HG03571 (cell line): Measurements from ENCODE around the gene OVOL1.

Source experiments
- ATAC-seq: cut with Tn5 transposase; IDR thresholded peaks from one replicate; pipeline ENCODE4 v1.9.1; 2021; ENCODE audit not compliant: unreplicated experiment

Gene OVOL1

DNA sequence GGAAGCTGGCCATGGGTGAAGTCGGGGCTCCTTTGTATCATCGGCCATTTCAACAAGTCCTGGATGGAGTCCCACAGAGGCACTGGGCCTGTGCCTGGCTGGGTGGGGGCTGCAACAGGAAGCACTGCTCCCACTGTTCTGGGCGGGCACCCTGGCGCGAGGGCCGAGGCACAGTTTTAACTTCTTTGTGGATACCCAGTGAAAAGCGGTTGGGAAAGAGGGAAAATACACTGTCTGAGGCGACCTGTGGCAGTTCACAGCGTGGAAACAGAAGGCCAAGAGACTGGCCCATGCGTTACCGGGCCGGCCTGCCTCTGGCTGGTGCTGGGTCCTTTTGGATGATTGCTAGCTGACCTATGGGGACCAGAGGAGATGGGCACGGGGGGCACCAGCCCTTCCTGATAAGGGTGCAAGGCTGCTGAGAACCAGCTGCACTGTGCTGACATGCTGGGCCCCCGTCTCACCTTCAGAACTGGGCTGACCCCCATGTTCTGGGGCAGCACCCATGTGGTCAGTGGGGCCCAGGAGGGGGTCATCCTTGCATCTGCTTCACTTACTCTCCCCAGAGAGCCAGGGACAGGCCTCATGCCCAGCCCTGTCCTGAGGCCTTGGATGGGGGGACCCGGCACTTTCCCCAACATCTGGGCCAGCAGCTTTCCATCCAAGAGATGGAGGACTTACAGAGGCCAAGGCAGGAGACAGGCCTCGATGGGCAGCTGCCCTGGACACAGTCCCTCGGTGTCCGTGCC is 4.2 kb downstream of the OVOL1 start:
- ATAC-seq, result no peak

DNA sequence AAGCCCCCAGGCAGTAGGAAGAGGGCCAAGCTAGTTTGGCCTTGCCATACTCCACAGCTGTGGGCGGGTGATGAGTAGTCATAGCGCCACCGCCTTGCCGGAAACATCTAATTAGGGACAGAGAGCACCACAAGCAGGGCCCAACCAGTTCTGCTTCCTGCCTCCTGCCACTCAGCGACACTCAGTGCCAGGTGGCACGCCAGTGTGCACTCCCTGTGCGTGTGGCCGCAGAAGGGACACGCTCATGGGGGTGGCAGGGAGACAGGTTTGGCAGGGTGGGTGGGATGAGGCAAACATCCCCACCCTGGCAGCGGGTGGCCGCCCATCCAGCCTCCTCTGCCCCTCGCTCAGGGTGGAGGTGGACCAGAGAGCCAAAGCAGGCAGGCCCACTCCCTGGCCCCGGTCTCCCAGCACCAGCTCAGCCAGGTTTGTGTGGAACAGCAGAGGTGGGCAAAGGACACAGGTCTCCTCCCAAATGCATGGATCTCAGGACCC is 4.9 kb downstream of the OVOL1 start:
- no peak for ATAC-seq

DNA sequence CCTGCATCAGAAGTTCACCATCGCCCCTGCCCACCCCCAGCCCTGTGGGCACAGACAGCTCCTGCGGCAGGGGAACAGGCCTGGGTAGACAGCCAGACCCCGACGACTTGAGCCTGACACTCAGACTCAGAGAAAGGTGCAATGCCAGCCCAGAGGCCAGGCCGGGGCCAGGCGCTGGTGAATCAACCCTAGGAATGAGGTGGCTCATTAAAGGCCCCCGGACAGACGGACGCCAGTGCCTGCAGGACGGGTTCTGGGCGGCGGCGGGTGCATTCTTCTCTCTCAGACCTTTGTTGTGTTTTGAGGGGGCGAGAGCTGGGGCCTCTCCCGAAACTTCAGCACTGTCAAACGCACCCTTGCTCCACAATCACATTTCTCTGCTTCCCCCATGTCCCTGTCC is 5.6 kb downstream of the OVOL1 start:
- ATAC-seq, result no peak

DNA sequence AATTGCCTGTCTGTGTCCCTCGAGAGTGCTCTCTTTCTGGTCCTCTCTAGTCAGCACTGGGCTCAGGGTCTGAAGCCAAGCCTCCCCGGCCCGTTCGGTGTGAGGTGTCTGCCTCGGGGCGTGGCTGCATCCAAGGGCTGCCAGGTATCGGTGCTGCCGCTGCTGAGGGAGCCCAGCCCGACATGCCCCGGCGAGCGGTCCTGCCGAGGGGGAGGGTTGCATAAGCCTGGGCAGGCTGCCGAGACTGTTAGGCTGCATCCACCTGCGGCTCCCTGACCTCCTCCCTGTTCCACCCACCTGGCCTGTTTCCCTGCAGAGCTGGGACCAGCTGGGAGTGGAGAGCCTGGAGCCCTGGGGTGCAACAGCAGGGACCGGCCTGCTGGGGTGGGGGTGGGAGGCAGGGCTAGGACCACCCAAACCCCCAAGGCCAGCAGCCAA is 6.3 kb downstream of the OVOL1 start:
- ATAC-seq, result no peak

DNA sequence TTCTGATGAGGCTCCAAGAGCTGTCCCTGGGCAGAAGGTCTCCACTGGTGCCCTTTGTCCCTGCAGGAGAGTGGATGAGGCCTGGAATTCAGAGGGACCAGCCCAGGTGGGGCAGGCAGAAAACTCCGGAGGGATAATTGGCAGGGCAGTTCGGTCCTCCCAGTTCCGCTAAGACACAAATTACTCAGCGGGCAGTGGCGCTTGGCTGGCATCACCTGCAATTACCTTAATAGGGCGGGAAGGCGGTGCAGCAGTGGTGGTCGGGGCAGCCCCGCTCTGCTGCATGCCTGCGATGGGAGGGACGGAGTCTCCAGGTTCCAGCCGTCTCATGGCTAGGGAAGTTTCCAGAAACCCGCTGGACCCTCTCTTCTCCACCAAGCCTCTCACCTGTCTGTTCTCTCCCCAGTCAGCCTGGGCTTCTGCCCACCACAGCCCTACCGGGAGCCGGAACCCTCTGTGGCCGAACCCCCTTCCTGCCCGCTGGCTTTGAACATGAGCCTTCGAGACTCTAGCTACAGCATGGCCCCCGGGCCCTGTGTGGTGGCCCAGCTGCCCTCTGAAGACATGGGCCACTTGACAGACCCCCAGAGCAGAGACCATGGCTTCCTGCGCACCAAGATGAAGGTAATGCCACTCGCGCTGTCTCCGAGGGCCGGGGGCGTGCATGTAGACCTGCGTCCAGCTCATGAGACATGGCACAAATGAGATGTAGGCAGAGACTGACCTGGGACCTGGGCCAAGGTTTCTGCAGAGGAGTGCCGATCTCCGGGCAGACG is 7.0 kb downstream of the OVOL1 start:
- ATAC-seq, result no peak

DNA sequence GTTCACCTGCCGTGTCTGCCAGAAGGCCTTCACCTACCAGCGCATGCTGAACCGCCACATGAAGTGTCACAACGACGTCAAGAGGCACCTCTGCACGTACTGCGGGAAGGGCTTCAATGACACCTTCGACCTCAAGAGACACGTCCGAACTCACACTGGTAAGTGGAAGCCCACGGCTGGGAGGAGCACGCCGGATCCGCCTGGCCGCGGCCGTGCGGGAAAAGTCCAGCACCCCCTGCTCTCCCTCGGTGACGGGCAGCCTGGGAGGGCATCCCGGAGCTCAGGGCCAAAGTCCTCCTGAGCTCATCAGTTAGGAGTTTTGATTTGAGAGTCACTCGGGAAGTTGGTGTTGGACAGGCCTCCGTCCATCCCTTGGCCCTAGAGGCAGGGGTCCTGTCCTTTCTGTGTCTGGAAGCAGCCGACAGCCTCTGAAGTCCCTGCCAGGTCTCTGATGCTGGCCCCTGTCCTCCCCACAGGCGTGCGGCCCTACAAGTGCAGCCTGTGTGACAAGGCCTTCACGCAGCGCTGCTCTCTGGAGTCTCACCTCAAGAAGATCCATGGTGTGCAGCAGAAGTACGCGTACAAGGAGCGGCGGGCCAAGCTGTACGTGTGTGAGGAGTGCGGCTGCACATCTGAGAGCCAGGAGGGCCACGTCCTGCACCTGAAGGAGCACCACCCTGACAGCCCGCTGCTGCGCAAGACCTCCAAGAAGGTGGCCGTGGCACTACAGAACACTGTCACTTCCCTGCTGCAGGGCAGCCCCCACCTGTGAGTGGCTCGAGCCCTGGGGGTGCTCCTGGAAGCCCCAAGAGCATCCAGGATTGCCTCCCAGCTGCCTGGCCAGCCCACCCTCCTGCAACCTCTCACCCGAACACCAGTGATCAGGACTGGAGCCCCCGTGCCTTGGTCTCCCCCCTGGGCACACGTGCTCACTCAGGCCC is 8.0 kb downstream of the OVOL1 start:
- no peak for ATAC-seq

DNA sequence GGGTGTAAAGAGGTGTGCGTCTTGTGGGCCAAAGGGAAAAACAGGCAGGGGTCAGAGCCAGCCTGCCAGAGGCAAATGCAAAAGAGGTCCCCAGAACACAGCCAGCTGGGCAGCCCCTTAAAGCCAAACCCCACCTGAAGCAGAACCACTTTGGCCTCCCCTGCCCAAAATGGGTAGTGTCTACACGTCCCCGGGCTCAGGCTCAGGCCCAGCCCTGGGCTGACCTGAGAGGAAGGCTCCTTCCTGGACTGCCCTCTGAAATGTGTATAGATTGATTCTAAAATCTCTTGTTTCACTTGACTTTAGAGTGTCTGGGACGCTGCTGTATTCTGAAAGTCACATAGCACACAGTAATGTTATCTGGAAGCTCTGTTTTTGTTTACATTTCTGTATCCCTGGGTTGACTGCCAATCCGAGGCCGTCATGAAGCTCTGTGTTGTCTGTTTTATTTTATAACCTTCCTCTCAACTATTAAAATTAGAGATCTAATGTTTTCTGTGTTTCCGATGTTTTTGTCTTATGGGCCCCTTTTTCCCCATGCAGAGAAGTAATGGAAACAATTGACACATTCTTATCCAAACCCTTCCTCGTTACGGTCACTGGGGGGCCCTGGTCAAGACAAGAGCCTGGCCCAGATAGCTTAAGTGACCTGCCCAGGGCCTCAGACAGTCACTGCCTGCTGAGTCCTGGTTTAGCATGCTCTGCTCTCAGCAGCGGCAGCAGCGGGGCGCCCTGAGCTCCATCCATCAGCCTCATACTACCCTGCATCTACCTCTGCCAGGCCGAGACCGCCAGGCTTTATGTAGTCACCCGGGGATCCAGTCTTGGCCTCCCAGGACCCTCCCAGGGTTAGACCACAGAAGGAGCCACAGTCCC is 10.1 kb downstream of the OVOL1 start:
- no peak for ATAC-seq

DNA sequence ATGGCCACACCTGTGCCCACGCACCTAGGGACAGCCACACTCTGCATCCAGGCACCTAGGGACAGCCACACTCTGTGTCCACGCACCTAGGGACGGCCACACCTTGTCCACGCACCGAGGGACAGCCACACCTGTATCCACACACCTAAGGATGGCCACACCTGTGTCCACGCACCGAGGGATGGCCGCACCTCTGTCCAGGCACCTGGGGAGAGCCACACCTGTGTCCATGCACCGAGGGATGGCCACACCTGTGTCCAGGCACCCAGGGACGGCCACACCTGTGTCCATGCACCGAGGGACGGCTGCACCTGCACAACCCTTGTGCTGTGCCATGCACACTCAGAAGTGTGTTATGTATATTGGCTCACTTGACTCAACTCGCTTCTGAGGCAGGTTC is 10.8 kb downstream of the OVOL1 start:
- ATAC-seq, result no peak

GRCh38 chr11:65798882-65799281 is 12.0 kb downstream of the OVOL1 start:
- no peak for ATAC-seq

GRCh38 chr11:65801153-65801987 is 14.5 kb downstream of the OVOL1 start:
- no peak for ATAC-seq

DNA sequence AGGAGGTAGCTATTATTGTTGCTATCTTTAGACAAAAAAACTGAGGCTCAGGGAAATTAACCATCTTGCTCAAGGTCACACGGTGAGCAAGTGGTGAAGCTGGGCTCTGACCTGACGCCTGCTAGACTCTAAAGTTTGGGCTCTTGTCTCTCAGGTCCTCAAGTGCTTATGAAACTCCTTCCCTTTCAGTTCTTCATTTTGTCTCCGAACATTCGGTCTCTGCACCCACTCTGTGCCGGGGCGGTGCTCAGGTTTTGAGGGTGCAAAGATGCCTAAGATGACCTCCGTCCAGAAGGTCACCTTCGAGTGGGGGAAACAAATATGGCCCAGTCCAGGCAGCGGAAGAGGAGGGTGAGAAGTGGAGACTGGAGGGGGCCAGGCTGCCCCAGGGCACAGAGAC is 16.0 kb downstream of the OVOL1 start:
- ATAC-seq, result no peak

DNA sequence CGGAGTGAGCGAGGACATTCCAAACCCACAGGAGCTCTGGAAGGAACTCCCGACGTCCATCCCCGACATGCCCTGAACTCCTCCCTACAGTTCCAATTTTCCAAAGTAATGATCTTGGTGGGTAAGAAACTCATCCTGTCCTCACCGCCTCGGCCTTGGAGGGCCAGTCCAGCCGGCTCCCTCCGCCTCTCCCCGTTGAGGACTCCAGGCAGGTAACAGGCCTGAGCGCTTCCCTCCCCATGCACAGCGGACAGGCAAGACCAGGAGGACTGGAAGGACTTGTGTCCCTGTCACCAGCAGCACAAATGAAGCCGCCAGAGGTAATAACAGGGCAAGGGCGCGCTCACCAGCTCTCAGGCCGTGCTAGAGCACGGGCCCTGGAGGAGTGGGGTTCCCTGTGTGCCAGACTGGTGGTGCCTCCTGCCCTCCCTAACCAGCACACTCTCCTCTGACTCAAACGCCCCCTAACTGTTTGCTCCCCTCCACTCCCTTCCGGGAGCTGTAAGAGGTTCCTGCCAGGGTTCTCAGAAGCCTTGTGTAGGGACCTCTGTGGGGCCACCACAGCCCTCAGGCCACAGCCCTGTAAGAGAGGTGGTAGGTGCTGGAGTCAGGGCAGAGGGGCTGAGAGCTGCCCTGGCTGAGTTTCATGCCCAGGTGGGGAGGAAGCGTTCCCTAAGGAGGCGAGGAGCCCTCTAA is 17.1 kb downstream of the OVOL1 start:
- no peak for ATAC-seq

DNA sequence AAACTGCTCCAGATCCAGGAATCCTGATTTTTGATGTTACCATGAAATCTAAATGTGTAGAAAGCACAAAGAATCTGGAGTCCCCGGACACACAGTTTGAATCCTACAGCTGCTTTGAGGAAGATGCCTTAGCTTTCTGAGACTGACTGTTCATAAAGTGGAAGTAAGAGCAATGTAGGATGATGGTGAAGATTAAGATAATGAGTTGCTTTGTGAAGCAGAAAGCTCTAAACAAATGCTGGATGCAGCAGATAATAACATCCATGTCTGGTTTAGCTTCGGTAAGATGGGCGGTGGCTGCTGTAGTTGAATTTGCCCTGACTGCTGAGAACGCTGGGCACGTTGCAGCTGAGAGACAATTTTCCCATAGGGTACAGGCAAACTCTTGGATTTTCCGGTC is 20.1 kb downstream of the OVOL1 start:
- ATAC-seq, result no peak

- ATAC-seq, result no peak
These were observed 22.0 kb downstream of the OVOL1 start for GRCh38 chr11:65808744-65809341.

DNA sequence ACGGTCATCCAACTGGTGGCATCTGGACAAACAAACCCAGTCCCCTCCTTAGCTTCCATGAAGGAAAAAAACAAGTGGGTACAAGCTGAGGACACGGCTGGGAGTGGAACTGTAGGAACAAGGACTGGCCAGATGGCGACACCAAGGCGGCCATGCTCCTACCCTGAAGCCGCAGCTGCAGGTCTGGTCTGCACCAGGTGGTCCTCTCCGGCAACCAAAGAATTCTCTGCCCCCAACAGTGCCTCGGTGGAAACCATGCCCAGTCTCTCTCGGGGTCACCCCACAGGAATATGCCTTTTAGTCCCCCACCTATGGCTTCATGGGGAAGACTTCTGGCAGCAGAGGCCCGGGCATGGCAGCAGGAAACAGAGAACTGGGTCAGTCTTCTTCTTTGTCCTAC is 22.6 kb downstream of the OVOL1 start:
- ATAC-seq, result no peak

DNA sequence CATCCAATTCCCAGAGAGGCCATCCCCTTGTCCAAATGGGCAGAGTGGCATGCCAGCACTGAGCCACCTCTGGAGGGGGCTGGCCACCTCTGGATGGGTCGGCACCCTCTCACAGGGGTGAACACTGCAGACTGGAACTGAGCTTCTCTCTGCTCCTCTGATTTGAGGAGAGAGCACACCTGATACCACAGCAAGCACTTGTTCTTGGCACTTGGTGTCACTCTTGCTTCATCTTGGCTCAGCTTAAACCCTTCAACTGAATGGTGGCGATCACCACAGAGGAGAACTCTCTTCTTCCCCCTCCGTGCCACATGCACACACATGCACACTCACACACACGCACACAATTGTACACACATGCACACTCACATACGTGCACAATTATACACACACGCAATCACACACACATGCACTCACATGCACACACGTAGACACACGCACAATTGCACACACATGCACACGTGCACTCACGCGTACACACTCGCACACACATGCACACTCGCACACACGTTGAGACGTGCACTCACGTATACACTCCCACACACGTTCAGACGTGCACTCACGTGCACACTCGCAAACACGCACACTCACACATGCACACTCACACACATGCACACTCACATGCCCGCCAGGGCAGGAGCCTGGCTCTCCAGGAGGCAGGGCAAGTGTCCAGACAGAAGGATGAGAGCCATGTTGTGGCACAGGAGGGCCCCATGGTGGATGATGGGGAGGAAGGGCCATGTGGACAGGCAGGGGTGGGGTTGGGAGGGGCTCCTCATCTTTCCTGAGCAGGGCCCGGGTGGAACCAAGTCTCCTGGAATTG is 23.4 kb downstream of the OVOL1 start:
- no peak for ATAC-seq

GRCh38 chr11:65811764-65812475 is 25.1 kb downstream of the OVOL1 start:
- ATAC-seq, result no peak
